GM12878 (cell line): ENCODE results near the gene THAP4. TPM values are rescaled to one million over a fixed set of nuclear protein-coding genes. Genes with fewer than 3 reads are reported as not detected.

Source experiments
- ATF2 ChIP-seq: IDR thresholded peaks from 2 replicates; pipeline ENCODE4 v1.6.1; 2012; ENCODE audit warnings: low read length, inconsistent platforms
- BCL3 ChIP-seq: IDR thresholded peaks from 2 replicates; pipeline ENCODE4 v1.6.1; 2011; ENCODE audit warnings: borderline replicate concordance, low read depth, mild to moderate bottlenecking, moderate library complexity, low read length; ENCODE audit not compliant: insufficient read depth, poor library complexity, severe bottlenecking
- NR2C1 ChIP-seq: fragments of 450-650 bp; IDR thresholded peaks from 2 replicates; pipeline ENCODE4 v1.6.1; 2017; ENCODE audit warnings: antibody characterized with exemption, mild to moderate bottlenecking, moderate library complexity
- SIN3A ChIP-seq: IDR thresholded peaks from 2 replicates; pipeline ENCODE4 v1.6.1; 2012; ENCODE audit warnings: low read depth, low read length, improper control_type of control experiment
- SMC3 ChIP-seq: IDR thresholded peaks from 2 replicates; pipeline ENCODE4 v1.6.1; 2011; ENCODE audit warnings: low read length, improper control_type of control experiment, borderline replicate concordance
- STAT1 ChIP-seq: fragments of 450-650 bp; conservative IDR thresholded peaks from 2 replicates; pipeline ENCODE4 v1.6.1; 2014; ENCODE audit warnings: antibody characterized with exemption, mild to moderate bottlenecking
- TBL1XR1 ChIP-seq: IDR thresholded peaks from 2 replicates; pipeline ENCODE4 v1.6.1; 2012; ENCODE audit warnings: low read depth, low read length, improper control_type of control experiment
- TCF12 ChIP-seq: IDR thresholded peaks from 2 replicates; pipeline ENCODE4 v1.6.1; 2011; ENCODE audit warnings: low read depth, mild to moderate bottlenecking, low read length
- ZNF592 ChIP-seq: fragments of 450-650 bp; IDR thresholded peaks from 2 replicates; pipeline ENCODE4 v1.6.1; 2017; ENCODE audit warnings: mild to moderate bottlenecking, moderate library complexity
- polyA plus RNA-seq, 11 experiments: library from polyadenylated mRNA; depleted of rRNA in 4 of 11; unstranded in 6 of 11; stranded (reverse) in 5 of 11; fragments of >200 nt; fragmentation: Nextera tagmentation in 4 of 11; fragmentation: Illumina TruSeq in 1 of 11; extraction: Ambion mirVana in 4 of 11; extraction: Trizol in 1 of 11; gene quantifications; 1 replicate in 1 of 11; 2 replicates in 10 of 11; pipeline versions ENCODE4 v1.2.1 to v1.2.3, GENCODE V29; 2011 to 2016; ENCODE audit warnings: inconsistent platforms in 2 of 11, missing spikeins in 2 of 11, low read depth in 1 of 11
- total RNA-seq, 4 experiments: library from RNA; depleted of rRNA in 3 of 4; stranded (reverse); fragments of >200 nt in 3 of 4; fragmentation: Illumina TruSeq in 1 of 4; extraction: Trizol in 1 of 4; gene quantifications; 2 replicates each; pipeline versions ENCODE4 v1.2.1 to v1.2.3, GENCODE V29; 2013 to 2021
- TF ChIP-seq, protein P1 (sequence below): IDR thresholded peaks from 2 replicates; pipeline ENCODE4 v1.6.1; 2012; ENCODE audit warnings: low read depth, low read length, improper control_type of control experiment

THAP4 gene
- total and polyA plus RNA-seq, 10 of the 15 experiments (the other 5 are each of a cell fraction or from before 2014, with no cell fraction given) = 12.9 to 67.7 (median 44.5) TPM

DNA sequence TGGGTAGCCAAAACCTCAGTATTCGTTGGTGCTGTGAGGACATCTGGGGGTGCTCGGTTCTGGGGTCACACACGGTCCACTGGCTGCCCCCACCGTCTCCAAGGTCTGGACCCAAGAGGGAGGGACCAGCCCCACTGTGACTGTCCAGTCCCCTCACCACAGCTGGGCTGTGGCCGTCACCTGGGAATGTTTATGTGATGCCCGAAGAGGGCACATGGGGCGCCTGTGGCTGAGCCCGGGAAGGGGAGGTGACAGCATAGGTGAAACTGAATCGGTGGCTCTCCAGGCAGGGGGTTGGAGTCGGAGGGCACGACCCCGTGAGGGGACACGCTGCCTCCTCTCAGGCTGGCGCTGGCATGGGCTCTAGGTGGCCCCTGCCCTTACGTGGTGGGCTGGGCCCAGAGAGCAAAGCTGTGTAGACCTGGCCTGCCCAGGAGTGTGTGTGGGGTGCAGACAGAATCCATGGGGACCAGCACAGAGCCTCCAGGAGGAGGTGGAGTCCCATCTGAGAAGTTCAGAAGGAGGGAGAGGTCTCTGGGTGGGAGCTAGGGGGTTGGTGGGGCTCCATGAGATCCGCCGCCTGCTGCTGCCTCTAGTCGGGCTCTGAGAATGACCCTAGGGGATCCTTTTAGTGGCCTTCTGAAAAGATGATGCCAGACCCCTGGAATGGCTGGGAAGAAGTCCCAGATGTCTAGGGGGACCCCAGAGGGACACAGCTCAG lies 76.6 kb downstream of the THAP4 start (continued):
- TF ChIP-seq ZNF592 (no peak), SMC3 (no peak), TBL1XR1 (no peak), NR2C1 (no peak), SIN3A (no peak), ATF2 (no peak), BCL3 (no peak), STAT1 (no peak), TCF12 (no peak)
- TF ChIP-seq, protein P1, sequence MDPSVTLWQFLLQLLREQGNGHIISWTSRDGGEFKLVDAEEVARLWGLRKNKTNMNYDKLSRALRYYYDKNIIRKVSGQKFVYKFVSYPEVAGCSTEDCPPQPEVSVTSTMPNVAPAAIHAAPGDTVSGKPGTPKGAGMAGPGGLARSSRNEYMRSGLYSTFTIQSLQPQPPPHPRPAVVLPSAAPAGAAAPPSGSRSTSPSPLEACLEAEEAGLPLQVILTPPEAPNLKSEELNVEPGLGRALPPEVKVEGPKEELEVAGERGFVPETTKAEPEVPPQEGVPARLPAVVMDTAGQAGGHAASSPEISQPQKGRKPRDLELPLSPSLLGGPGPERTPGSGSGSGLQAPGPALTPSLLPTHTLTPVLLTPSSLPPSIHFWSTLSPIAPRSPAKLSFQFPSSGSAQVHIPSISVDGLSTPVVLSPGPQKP = no peak
